Measurements from ENCODE around the gene ZNF225. TPM values are rescaled to one million over a fixed set of nuclear protein-coding genes. Genes with fewer than 3 reads are reported as not detected.
A peak's percentile ranks its signal among the peaks of the same experiment; 100 is the strongest.

Gene ZNF225
- total and polyA plus RNA-seq, 9 of the 15 experiments (the other 6 are each of a cell fraction or from before 2014, with no cell fraction given): 1.4 to 4.2 (median 2.2) TPM

- TF ChIP-seq EWSR1 (IDR thresholded peaks at IDR 0.05; ENCODE audit: borderline replicate concordance, low read depth, partially characterized antibody) (no peak), TRIM28 (IDR thresholded peaks at IDR 0.05) (no peak), ARID3B (CRISPR knock-in tag; IDR thresholded peaks at IDR 0.05; ENCODE audit: borderline replicate concordance) (no peak), TARDBP (IDR thresholded peaks at IDR 0.05) (no peak), ZBTB7A (IDR thresholded peaks at IDR 0.05; ENCODE audit: borderline replicate concordance, control insufficient read depth, low read depth, low read length) (peak; percentile 33; the same call in 1 of the 2 replicates), ZNF639 (CRISPR knock-in tag; conservative IDR thresholded peaks at IDR 0.05 in 1 of 2, IDR thresholded peaks at IDR 0.05 in 1 of 2) (no peak), RBM14 (IDR thresholded peaks at IDR 0.05; ENCODE audit: borderline replicate concordance, insufficient read depth, low read depth, low read length) (no peak), LARP7 (IDR thresholded peaks at IDR 0.05) (no peak), NR2C2 (CRISPR knock-in tag; IDR thresholded peaks at IDR 0.05) (peak; percentile 61; the same call in 1 of the 2 replicates), NR2C2 (tag; IDR thresholded peaks at IDR 0.05) (peak; percentile 90), TFE3 (CRISPR knock-in tag; IDR thresholded peaks at IDR 0.05) (no peak), ZNF280B (CRISPR knock-in tag; IDR thresholded peaks at IDR 0.05) (no peak), TRIM24 (IDR thresholded peaks at IDR 0.05) (no peak), NFIX (CRISPR knock-in tag; IDR thresholded peaks at IDR 0.05; ENCODE audit: low read depth) (no peak), RB1 (IDR thresholded peaks at IDR 0.05; ENCODE audit: low read depth) (no peak), CGGBP1 (CRISPR knock-in tag; IDR thresholded peaks at IDR 0.05) (no peak), FOXK2 (conservative IDR thresholded peaks at IDR 0.05 in 1 of 2, IDR thresholded peaks at IDR 0.05 in 1 of 2; ENCODE audit: low read depth in 2 of 2) (no peak)
Observed at GRCh38 chr19:44141191-44142058, 28.2 kb downstream of the ZNF225 start, which contains the start of gene ZNF234 (continued).

Data from K562 (cell line).